Esophagus squamous epithelium (tissue), 5 donors: ENCODE data around the gene HOXB8. TPM values are rescaled to one million over a fixed set of nuclear protein-coding genes. Genes with fewer than 3 reads are reported as not detected.

Experiments
- DNase-seq: peaks from one replicate; lab custom pipeline; 2025; lab: John Stamatoyannopoulos, UW
- H3K27ac ChIP-seq, 4 donors: fragments of 200-600 bp; sonication (generic); one replicate each; pipeline ENCODE4 v1.5.1; 2016 to 2019; ENCODE audit warnings: mild to moderate bottlenecking in 1 of 4
- H3K27me3 ChIP-seq, 4 donors: fragments of 200-600 bp; sonication (generic); 1 replicate in 3 of 4; 2 replicates in 1 of 4; pipeline versions ENCODE4 v1.5.1 to v1.6.0; 2017 to 2021; ENCODE audit warnings: antibody characterized with exemption in 1 of 4
- H3K36me3 ChIP-seq, 3 donors: fragments of 200-600 bp; sonication (generic); one replicate each; pipeline ENCODE4 v1.5.1; 2016 to 2019
- H3K4me1 ChIP-seq, 3 donors: fragments of 200-600 bp; sonication (generic); one replicate each; pipeline ENCODE4 v1.5.1; 2017 to 2019
- H3K4me3 ChIP-seq, 4 donors: fragments of 200-600 bp; sonication (generic); 1 replicate in 3 of 4; 2 replicates in 1 of 4; pipeline ENCODE4 v1.5.1; 2016 to 2019; ENCODE audit warnings: mild to moderate bottlenecking in 2 of 4, moderate library complexity in 1 of 4
- H3K9me3 ChIP-seq, 3 donors: fragments of 200-600 bp; sonication (generic); one replicate each; pipeline ENCODE4 v1.5.1; 2016 to 2019
- CTCF ChIP-seq, 6 experiments: fragments of 450-650 bp in 4 of 6; fragments of 200-600 bp in 2 of 6; sonication (generic) in 2 of 6; IDR thresholded peaks; one replicate each; pipeline ENCODE4 v1.5.1; 2016 to 2019; ENCODE audit warnings: antibody characterized with exemption in 6 of 6, mild to moderate bottlenecking in 4 of 6, moderate library complexity in 4 of 6
- POLR2A ChIP-seq, 4 donors: fragments of 450-650 bp; IDR thresholded peaks; one replicate each; pipeline ENCODE4 v1.6.1; 2017; ENCODE audit warnings: antibody characterized with exemption in 4 of 4, mild to moderate bottlenecking in 4 of 4, moderate library complexity in 3 of 4
- WGBS, 2 donors: methylation state at CpG; one replicate each; pipeline ENCODE4 v1.1.5; 2018; 5-methylcytosine and 5-hydroxymethylcytosine counted together
- intact Hi-C: fragments of 100-400 bp; cut with DNase I; formaldehyde crosslinking; loops from one replicate; pipeline ENCODE4 v1.15.0; 2022
- total RNA-seq, 4 donors: library from RNA; depleted of rRNA; stranded (reverse); fragments of >200 nt; gene quantifications; one replicate each; pipeline ENCODE4 v1.1.0, GENCODE V29; 2016
- donor health status: DM: yes; HTN: yes; CAD: no.

Gene HOXB8
- total RNA-seq, 4 donors from 2014 or later = not detected

GRCh38 chr17:48566717-48567116 is 48.4 kb downstream of the HOXB8 start:
- 36 to 63% methylated on average over 2 of the region's 2 CpGs for WGBS, 2 donors
- peak overlapping the region; percentile 88 to 93 (median 92) for H3K27ac ChIP-seq
- TF ChIP-seq CTCF (IDR thresholded peaks at IDR 0.05) (no peak), POLR2A (IDR thresholded peaks at IDR 0.05) (no peak)
- no peak for DNase-seq
- intact Hi-C loops = no loop called here
- H3K27me3 ChIP-seq = peaks cover 0 to 98% (median 3%) of the 10 kb centered on the region in 4 donors
- H3K4me3 ChIP-seq = no peak overlapping the region
- H3K36me3 ChIP-seq = no peaks in the 10 kb centered on the region
- no peaks in the 10 kb centered on the region for H3K9me3 ChIP-seq
- H3K4me1 ChIP-seq = peaks cover 13 to 96% (median 65%) of the 10 kb centered on the region in 3 donors

GRCh38 chr17:48565925-48566710 is 49.0 kb downstream of the HOXB8 start:
- Histone ChIP-seq H3K27ac (peak overlapping the region in 3 of 4 donors; percentile 91 to 93 (median 92)), H3K27me3 (peaks cover 0 to 92% (median 3%) of the 10 kb centered on the region in 4 donors), H3K9me3 (no peaks in the 10 kb centered on the region), H3K4me1 (peaks cover 13 to 96% (median 69%) of the 10 kb centered on the region in 3 donors), H3K36me3 (no peaks in the 10 kb centered on the region), H3K4me3 (no peak overlapping the region)
- TF ChIP-seq CTCF (IDR thresholded peaks at IDR 0.05) = no peak
- no peak for TF ChIP-seq POLR2A (IDR thresholded peaks at IDR 0.05)
- intact Hi-C loops = no loop called here
- no peak for DNase-seq
- 53 to 76% methylated on average over 3 to 4 of the region's 4 CpGs for WGBS, 2 donors

- Histone ChIP-seq H3K9me3 (no peaks in the 10 kb centered on the region), H3K4me3 (peak overlapping the region in 3 of 4 donors; percentile 37 to 71 (median 55)), H3K36me3 (no peaks in the 10 kb centered on the region), H3K27ac (peak overlapping the region; percentile 89 to 92 (median 91)), H3K27me3 (peaks cover 0 to 89% (median 2%) of the 10 kb centered on the region in 4 donors), H3K4me1 (peaks cover 17 to 97% (median 77%) of the 10 kb centered on the region in 3 donors)
- TF ChIP-seq CTCF (IDR thresholded peaks at IDR 0.05) = no peak
- no peak for TF ChIP-seq POLR2A (IDR thresholded peaks at IDR 0.05)
- intact Hi-C loops = no loop called here
- DNase-seq = no peak
- WGBS, 2 donors = 60 to 73% methylated on average over 2 of the region's 2 CpGs
These were observed 50.0 kb downstream of the HOXB8 start for GRCh38 chr17:48565022-48565554.

- peak overlapping the region; percentile 33 to 71 (median 46) for H3K4me3 ChIP-seq
- peaks cover 0 to 83% (median under 1%) of the 10 kb centered on the region in 4 donors for H3K27me3 ChIP-seq
- TF ChIP-seq POLR2A (IDR thresholded peaks at IDR 0.05) (peak in 1 of 4 donors; percentile 6), CTCF (IDR thresholded peaks at IDR 0.05) (no peak)
- no peak for DNase-seq
- intact Hi-C loops = no loop called here
- H3K9me3 ChIP-seq = no peaks in the 10 kb centered on the region
- peaks cover 17 to 97% (median 77%) of the 10 kb centered on the region in 3 donors for H3K4me1 ChIP-seq
- peak overlapping the region; percentile 89 to 92 (median 91) for H3K27ac ChIP-seq
- WGBS, 2 donors = 19 to 22% methylated on average over 8 to 13 of the region's 73 CpGs
- H3K36me3 ChIP-seq = no peaks in the 10 kb centered on the region
These were observed 50.7 kb downstream of the HOXB8 start for GRCh38 chr17:48564188-48565021.
